ENCODE results near the gene ZNF155. TPM values are rescaled to one million over a fixed set of nuclear protein-coding genes. Genes with fewer than 3 reads are reported as not detected.

Gene ZNF155
- polyA plus RNA-seq, 1 donor from 2014 or later, result 17.5 TPM

- H2AFZ ChIP-seq (ENCODE audit: low read depth, low read length), result no peak overlapping the region
- H3K79me2 ChIP-seq (replicated peaks; ENCODE audit: insufficient read depth, low read length), result peaks cover 10% of the 10 kb centered on the region
- H3K9me3 ChIP-seq (ENCODE audit: low read length), result no peaks in the 10 kb centered on the region
- no peak overlapping the region for H3K27ac ChIP-seq (ENCODE audit: low read length)
- H3K4me2 ChIP-seq (ENCODE audit: low read length), result no peak overlapping the region
- H3K36me3 ChIP-seq (ENCODE audit: insufficient read depth, low read length), result no peaks in the 10 kb centered on the region
- no peaks in the 10 kb centered on the region for H3K27me3 ChIP-seq (ENCODE audit: insufficient read depth, low read depth, low read length)
- H3K9me2 ChIP-seq (ENCODE audit: insufficient read depth, low read length), result no peaks in the 10 kb centered on the region
- no peaks in the 10 kb centered on the region for H3F3A ChIP-seq (ENCODE audit: insufficient read depth, low read length, poor library complexity, severe bottlenecking)
- H3K9ac ChIP-seq (ENCODE audit: low read length), result no peak overlapping the region
- no peaks in the 10 kb centered on the region for H4K20me1 ChIP-seq (ENCODE audit: insufficient read depth)
- TF ChIP-seq POLR2AphosphoS5 (IDR thresholded peaks at IDR 0.05), result no peak
- no peak for TF ChIP-seq EZH2 (IDR thresholded peaks at IDR 0.05; ENCODE audit: borderline replicate concordance, insufficient read depth, low read length, poor library complexity, severe bottlenecking)
- no peak for TF ChIP-seq MXI1 (conservative IDR thresholded peaks at IDR 0.05; ENCODE audit: poor library complexity, severe bottlenecking)
- no peak for TF ChIP-seq REST (IDR thresholded peaks at IDR 0.05; ENCODE audit: borderline replicate concordance)
- TF ChIP-seq CTCF (IDR thresholded peaks at IDR 0.05; ENCODE audit: poor library complexity, severe bottlenecking), result no peak
- no peak for TF ChIP-seq RAD21 (conservative IDR thresholded peaks at IDR 0.05)
- TF ChIP-seq TAF1 (IDR thresholded peaks at IDR 0.05; ENCODE audit: low read depth), result no peak
- TF ChIP-seq SMC3 (conservative IDR thresholded peaks at IDR 0.05; ENCODE audit: poor library complexity), result no peak
- no peak for TF ChIP-seq EP300 (conservative IDR thresholded peaks at IDR 0.05; ENCODE audit: poor library complexity, severe bottlenecking)
- no peak overlapping the region for H3K4me3 ChIP-seq (ENCODE audit: low read length)
Measured at GRCh38 chr19:44021221-44021620, 37.2 kb downstream of the ZNF155 start.

GRCh38 chr19:44024900-44025216 is 40.9 kb downstream of the ZNF155 start:
- H3K27ac ChIP-seq (ENCODE audit: low read length), result peak overlapping the region; percentile 70
- no peaks in the 10 kb centered on the region for H3K9me2 ChIP-seq (ENCODE audit: insufficient read depth, low read length)
- TF ChIP-seq SMC3 (conservative IDR thresholded peaks at IDR 0.05; ENCODE audit: poor library complexity) (no peak), EP300 (conservative IDR thresholded peaks at IDR 0.05; ENCODE audit: poor library complexity, severe bottlenecking) (no peak), CTCF (IDR thresholded peaks at IDR 0.05; ENCODE audit: poor library complexity, severe bottlenecking) (no peak), RAD21 (conservative IDR thresholded peaks at IDR 0.05) (no peak), TAF1 (IDR thresholded peaks at IDR 0.05; ENCODE audit: low read depth) (no peak), POLR2AphosphoS5 (IDR thresholded peaks at IDR 0.05) (no peak), REST (IDR thresholded peaks at IDR 0.05; ENCODE audit: borderline replicate concordance) (no peak), EZH2 (IDR thresholded peaks at IDR 0.05; ENCODE audit: borderline replicate concordance, insufficient read depth, low read length, poor library complexity, severe bottlenecking) (no peak), MXI1 (conservative IDR thresholded peaks at IDR 0.05; ENCODE audit: poor library complexity, severe bottlenecking) (no peak)

More at GRCh38 chr19:44024900-44025216, 40.9 kb downstream of the ZNF155 start:
- H3K79me2 ChIP-seq (replicated peaks; ENCODE audit: insufficient read depth, low read length), result peaks cover 11% of the 10 kb centered on the region
- H3K36me3 ChIP-seq (ENCODE audit: insufficient read depth, low read length), result peaks cover 15% of the 10 kb centered on the region
- no peaks in the 10 kb centered on the region for H3K9me3 ChIP-seq (ENCODE audit: low read length)
- peak overlapping the region; percentile 85 for H3K4me3 ChIP-seq (ENCODE audit: low read length)
- peak overlapping the region; percentile 99 for H2AFZ ChIP-seq (ENCODE audit: low read depth, low read length)
- H3K27me3 ChIP-seq (ENCODE audit: insufficient read depth, low read depth, low read length), result no peaks in the 10 kb centered on the region
- H3K4me2 ChIP-seq (ENCODE audit: low read length), result peak overlapping the region; percentile 81
- H3K9ac ChIP-seq (ENCODE audit: low read length), result peak overlapping the region; percentile 77
- H3F3A ChIP-seq (ENCODE audit: insufficient read depth, low read length, poor library complexity, severe bottlenecking), result no peaks in the 10 kb centered on the region
- H4K20me1 ChIP-seq (ENCODE audit: insufficient read depth), result no peaks in the 10 kb centered on the region
